Gastroesophageal sphincter (tissue), 4 donors: ENCODE results near the gene OXA1L. TPM values are rescaled to one million over a fixed set of nuclear protein-coding genes. Genes with fewer than 3 reads are reported as not detected.

Experiments used
- ATAC-seq: fragments of 150-250 bp; one replicate; pipeline ENCODE4 v1.9.1; 2016; ENCODE audit warnings: mild to moderate bottlenecking, moderate library complexity
- H3K27ac ChIP-seq, 4 donors: fragments of 200-600 bp; sonication (generic) in 3 of 4; 1 replicate in 3 of 4; 2 replicates in 1 of 4; pipeline ENCODE4 v1.5.1; 2016 to 2019
- H3K27me3 ChIP-seq: fragments of 200-600 bp; sonication (generic); one replicate; pipeline ENCODE4 v1.5.1; 2019
- H3K36me3 ChIP-seq, 2 donors: fragments of 200-600 bp; sonication (generic); one replicate each; pipeline ENCODE4 v1.5.1; 2019; ENCODE audit warnings: control low read depth in 1 of 2
- H3K4me1 ChIP-seq, 3 donors: fragments of 200-600 bp; sonication (generic); 1 replicate in 2 of 3; 2 replicates in 1 of 3; pipeline ENCODE4 v1.5.1; 2016 to 2019; ENCODE audit warnings: control low read depth in 2 of 3
- H3K4me3 ChIP-seq, 2 donors: fragments of 200-600 bp; sonication (generic); one replicate each; pipeline ENCODE4 v1.5.1; 2019; ENCODE audit warnings: mild to moderate bottlenecking in 1 of 2, moderate library complexity in 1 of 2
- H3K9me3 ChIP-seq, 3 donors: fragments of 200-600 bp; sonication (generic); one replicate each; pipeline ENCODE4 v1.5.1; 2017 to 2019; ENCODE audit warnings: control low read depth in 2 of 3
- EP300 ChIP-seq: sonication (generic); formaldehyde crosslinking; IDR thresholded peaks from one replicate; pipeline ENCODE4 v1.6.1; 2017; ENCODE audit warnings: antibody characterized with exemption, mild to moderate bottlenecking
- POLR2A ChIP-seq, 2 donors: fragments of 450-650 bp; IDR thresholded peaks; one replicate each; pipeline ENCODE4 v1.6.1; 2017; ENCODE audit warnings: antibody characterized with exemption in 2 of 2, mild to moderate bottlenecking in 2 of 2, moderate library complexity in 1 of 2
- POLR2AphosphoS5 ChIP-seq: sonication (generic); formaldehyde crosslinking; IDR thresholded peaks from one replicate; pipeline ENCODE4 v1.6.1; 2017; ENCODE audit warnings: antibody characterized with exemption
- WGBS, 2 donors: methylation state at CpG; one replicate each; pipeline ENCODE4 v1.1.5; 2018; ENCODE audit warnings: low coverage in 1 of 2; 5-methylcytosine and 5-hydroxymethylcytosine counted together
- total RNA-seq, 4 donors: library from RNA; depleted of rRNA; stranded (reverse); fragments of >200 nt; gene quantifications; one replicate each; pipeline ENCODE4 v1.1.0, GENCODE V29; 2016
- TF ChIP-seq, protein P1 (sequence below), 4 experiments: fragments of 200-600 bp in 2 of 4; fragments of 450-650 bp in 2 of 4; sonication (generic) in 1 of 4; IDR thresholded peaks; one replicate each; pipeline ENCODE4 v1.5.1; 2017 to 2019; ENCODE audit warnings: antibody characterized with exemption in 4 of 4, mild to moderate bottlenecking in 2 of 4, moderate library complexity in 2 of 4

OXA1L gene
- total RNA-seq, 4 donors from 2014 or later, result 47.1 to 89.0 (median 72.7) TPM

GRCh38 chr14:22768947-22769346, 2.5 kb downstream of the OXA1L start:
- Histone ChIP-seq H3K9me3 (no peaks in the 10 kb centered on the region), H3K27me3 (no peaks in the 10 kb centered on the region), H3K4me3 (no peak overlapping the region), H3K4me1 (peaks cover 5 to 25% (median 16%) of the 10 kb centered on the region in 3 donors), H3K27ac (no peak overlapping the region), H3K36me3 (peaks cover 10 to 61% of the 10 kb centered on the region in 2 donors)
- no peak for ATAC-seq
- TF ChIP-seq EP300, result no peak
- TF ChIP-seq, protein P1, sequence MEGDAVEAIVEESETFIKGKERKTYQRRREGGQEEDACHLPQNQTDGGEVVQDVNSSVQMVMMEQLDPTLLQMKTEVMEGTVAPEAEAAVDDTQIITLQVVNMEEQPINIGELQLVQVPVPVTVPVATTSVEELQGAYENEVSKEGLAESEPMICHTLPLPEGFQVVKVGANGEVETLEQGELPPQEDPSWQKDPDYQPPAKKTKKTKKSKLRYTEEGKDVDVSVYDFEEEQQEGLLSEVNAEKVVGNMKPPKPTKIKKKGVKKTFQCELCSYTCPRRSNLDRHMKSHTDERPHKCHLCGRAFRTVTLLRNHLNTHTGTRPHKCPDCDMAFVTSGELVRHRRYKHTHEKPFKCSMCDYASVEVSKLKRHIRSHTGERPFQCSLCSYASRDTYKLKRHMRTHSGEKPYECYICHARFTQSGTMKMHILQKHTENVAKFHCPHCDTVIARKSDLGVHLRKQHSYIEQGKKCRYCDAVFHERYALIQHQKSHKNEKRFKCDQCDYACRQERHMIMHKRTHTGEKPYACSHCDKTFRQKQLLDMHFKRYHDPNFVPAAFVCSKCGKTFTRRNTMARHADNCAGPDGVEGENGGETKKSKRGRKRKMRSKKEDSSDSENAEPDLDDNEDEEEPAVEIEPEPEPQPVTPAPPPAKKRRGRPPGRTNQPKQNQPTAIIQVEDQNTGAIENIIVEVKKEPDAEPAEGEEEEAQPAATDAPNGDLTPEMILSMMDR (IDR thresholded peaks at IDR 0.05), result no peak
- no peak for TF ChIP-seq POLR2AphosphoS5
- no peak for TF ChIP-seq POLR2A (IDR thresholded peaks at IDR 0.05)
- 86 to 93% methylated on average over 4 of the region's 4 CpGs for WGBS, 2 donors

DNA sequence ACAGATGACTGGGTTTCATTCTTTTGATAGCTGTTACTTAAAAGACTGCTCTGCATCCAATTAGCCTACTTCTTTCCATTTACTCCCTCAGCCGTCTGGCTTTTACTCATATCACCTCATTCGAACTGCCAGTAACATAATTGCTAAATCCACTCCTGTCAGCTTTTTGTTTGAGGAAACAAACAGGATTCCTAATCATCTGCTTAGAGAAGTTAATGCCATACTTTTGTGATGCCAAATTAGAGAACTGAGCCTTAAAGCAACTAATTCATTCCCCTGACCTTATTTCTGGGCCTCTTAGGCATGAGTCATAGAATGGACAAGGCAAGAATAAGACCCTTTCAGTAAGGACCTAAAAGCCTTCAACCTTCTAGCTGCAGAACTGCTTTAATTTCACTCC, 2.9 kb downstream of the OXA1L start:
- Histone ChIP-seq H3K4me1 (peaks cover 5 to 25% (median 16%) of the 10 kb centered on the region in 3 donors), H3K9me3 (no peaks in the 10 kb centered on the region), H3K4me3 (no peak overlapping the region), H3K36me3 (peaks cover 10 to 66% of the 10 kb centered on the region in 2 donors), H3K27ac (no peak overlapping the region), H3K27me3 (no peaks in the 10 kb centered on the region)
- TF ChIP-seq POLR2A (IDR thresholded peaks at IDR 0.05), result no peak
- TF ChIP-seq POLR2AphosphoS5, result no peak
- TF ChIP-seq EP300, result no peak
- TF ChIP-seq, protein P1 (IDR thresholded peaks at IDR 0.05), result no peak
- ATAC-seq, result no peak
- WGBS, 2 donors, result 79 to 85% methylated on average over 2 of the region's 2 CpGs

DNA sequence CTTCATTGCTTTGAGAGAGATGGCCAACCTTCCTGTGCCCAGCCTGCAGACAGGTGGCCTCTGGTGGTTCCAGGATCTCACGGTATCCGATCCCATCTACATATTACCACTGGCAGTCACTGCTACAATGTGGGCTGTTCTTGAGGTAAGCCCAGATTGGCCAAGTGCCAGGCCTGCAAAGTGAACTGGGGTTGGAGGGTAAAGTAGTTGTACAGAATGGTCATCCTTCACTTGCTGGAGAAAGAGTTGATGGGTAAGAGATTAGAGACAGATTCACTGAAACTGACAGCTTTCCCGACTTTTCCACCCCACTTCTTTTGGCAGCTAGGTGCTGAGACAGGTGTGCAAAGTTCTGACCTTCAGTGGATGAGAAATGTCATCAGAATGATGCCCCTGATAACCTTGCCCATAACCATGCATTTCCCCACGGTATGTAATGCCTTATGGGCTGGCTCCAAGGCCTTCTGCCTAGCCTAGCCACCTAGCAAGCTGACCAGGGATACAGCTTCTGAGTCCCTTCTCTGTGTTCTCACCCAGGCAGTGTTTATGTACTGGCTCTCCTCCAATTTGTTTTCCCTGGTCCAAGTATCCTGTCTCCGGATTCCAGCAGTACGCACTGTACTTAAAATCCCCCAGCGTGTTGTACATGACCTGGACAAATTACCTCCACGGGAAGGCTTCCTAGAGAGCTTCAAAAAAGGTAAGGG, 4.1 kb downstream of the OXA1L start:
- Histone ChIP-seq H3K4me3 (no peak overlapping the region), H3K4me1 (peaks cover 5 to 21% (median 14%) of the 10 kb centered on the region in 3 donors), H3K9me3 (no peaks in the 10 kb centered on the region), H3K36me3 (peaks cover 10 to 68% of the 10 kb centered on the region in 2 donors), H3K27ac (no peak overlapping the region), H3K27me3 (no peaks in the 10 kb centered on the region)
- WGBS, 2 donors, result 82 to 83% methylated on average over 4 to 6 of the region's 8 CpGs
- TF ChIP-seq, protein P1 (IDR thresholded peaks at IDR 0.05), result no peak
- no peak for TF ChIP-seq POLR2A (IDR thresholded peaks at IDR 0.05)
- no peak for TF ChIP-seq EP300
- TF ChIP-seq POLR2AphosphoS5, result no peak
- ATAC-seq, result no peak

GRCh38 chr14:22772725-22773124, 6.2 kb downstream of the OXA1L start:
- Histone ChIP-seq H3K4me3 (no peak overlapping the region), H3K27ac (no peak overlapping the region), H3K27me3 (no peaks in the 10 kb centered on the region), H3K9me3 (no peaks in the 10 kb centered on the region), H3K36me3 (peaks cover 10 to 69% of the 10 kb centered on the region in 2 donors), H3K4me1 (peaks cover 2 to 8% (median 8%) of the 10 kb centered on the region in 3 donors)
- ATAC-seq, result no peak
- TF ChIP-seq POLR2AphosphoS5 (no peak), POLR2A (IDR thresholded peaks at IDR 0.05) (no peak), EP300 (no peak)
- TF ChIP-seq, protein P1 (IDR thresholded peaks at IDR 0.05), result no peak
- 83 to 100% methylated on average over 1 of the region's 1 CpG for WGBS, 2 donors
